Esophagus squamous epithelium (tissue), 5 donors: ENCODE data around the gene MSN. TPM values are rescaled to one million over a fixed set of nuclear protein-coding genes. Genes with fewer than 3 reads are reported as not detected.

Experiments
- DNase-seq: peaks from one replicate; lab custom pipeline; 2025; lab: John Stamatoyannopoulos, UW
- H3K27ac ChIP-seq, 4 donors: fragments of 200-600 bp; sonication (generic); one replicate each; pipeline ENCODE4 v1.5.1; 2016 to 2019; ENCODE audit warnings: mild to moderate bottlenecking in 1 of 4
- H3K27me3 ChIP-seq, 4 donors: fragments of 200-600 bp; sonication (generic); 1 replicate in 3 of 4; 2 replicates in 1 of 4; pipeline versions ENCODE4 v1.5.1 to v1.6.0; 2017 to 2021; ENCODE audit warnings: antibody characterized with exemption in 1 of 4
- H3K36me3 ChIP-seq, 3 donors: fragments of 200-600 bp; sonication (generic); one replicate each; pipeline ENCODE4 v1.5.1; 2016 to 2019
- H3K4me1 ChIP-seq, 3 donors: fragments of 200-600 bp; sonication (generic); one replicate each; pipeline ENCODE4 v1.5.1; 2017 to 2019
- H3K4me3 ChIP-seq, 4 donors: fragments of 200-600 bp; sonication (generic); 1 replicate in 3 of 4; 2 replicates in 1 of 4; pipeline ENCODE4 v1.5.1; 2016 to 2019; ENCODE audit warnings: mild to moderate bottlenecking in 2 of 4, moderate library complexity in 1 of 4
- H3K9me3 ChIP-seq, 3 donors: fragments of 200-600 bp; sonication (generic); one replicate each; pipeline ENCODE4 v1.5.1; 2016 to 2019
- POLR2A ChIP-seq, 4 donors: fragments of 450-650 bp; IDR thresholded peaks; one replicate each; pipeline ENCODE4 v1.6.1; 2017; ENCODE audit warnings: antibody characterized with exemption in 4 of 4, mild to moderate bottlenecking in 4 of 4, moderate library complexity in 3 of 4
- WGBS, 2 donors: methylation state at CpG; one replicate each; pipeline ENCODE4 v1.1.5; 2018; 5-methylcytosine and 5-hydroxymethylcytosine counted together
- intact Hi-C: fragments of 100-400 bp; cut with DNase I; formaldehyde crosslinking; loops from one replicate; pipeline ENCODE4 v1.15.0; 2022
- total RNA-seq, 4 donors: library from RNA; depleted of rRNA; stranded (reverse); fragments of >200 nt; gene quantifications; one replicate each; pipeline ENCODE4 v1.1.0, GENCODE V29; 2016
- TF ChIP-seq, protein P1 (sequence below), 6 experiments: fragments of 450-650 bp in 4 of 6; fragments of 200-600 bp in 2 of 6; sonication (generic) in 2 of 6; IDR thresholded peaks; one replicate each; pipeline ENCODE4 v1.5.1; 2016 to 2019; ENCODE audit warnings: antibody characterized with exemption in 6 of 6, mild to moderate bottlenecking in 4 of 6, moderate library complexity in 4 of 6
- donor health status: DM: yes; HTN: yes; CAD: no.

MSN gene
- total RNA-seq, 4 donors from 2014 or later, result 62.4 to 158 (median 133) TPM

DNA sequence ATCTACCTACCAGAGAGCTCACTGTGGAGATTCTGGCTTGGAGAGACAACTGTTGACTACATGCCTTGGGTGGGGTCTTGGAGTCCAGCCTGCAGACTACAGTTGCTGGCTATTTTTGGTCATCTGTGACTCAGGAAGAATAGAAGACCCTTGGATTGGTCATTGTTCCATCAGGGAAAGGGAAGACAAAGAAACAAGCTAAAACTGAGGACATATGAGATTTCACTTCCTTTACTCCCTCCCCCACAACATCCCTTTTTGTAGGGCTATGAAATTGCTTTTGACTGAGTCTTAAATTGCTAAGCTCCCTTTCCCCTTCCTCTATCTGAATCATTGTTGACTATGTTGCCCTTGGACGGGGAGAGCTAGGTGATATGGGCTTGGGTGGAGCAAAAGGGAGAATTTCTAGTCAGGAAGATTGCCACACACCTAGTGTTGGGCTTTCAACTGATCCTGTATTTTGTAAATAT, 11.7 kb downstream of the MSN start:
- Histone ChIP-seq H3K9me3 (no peaks in the 10 kb centered on the region), H3K4me3 (no peak overlapping the region), H3K27me3 (no peaks in the 10 kb centered on the region), H3K36me3 (no peaks in the 10 kb centered on the region), H3K27ac (peak overlapping the region; percentile 68 to 85 (median 82)), H3K4me1 (peaks cover 3 to 87% (median 49%) of the 10 kb centered on the region in 3 donors)
- intact Hi-C loops, result no loop called here
- 13 to 29% methylated on average over 1 of the region's 1 CpG for WGBS, 2 donors
- no peak for DNase-seq
- TF ChIP-seq, protein P1, sequence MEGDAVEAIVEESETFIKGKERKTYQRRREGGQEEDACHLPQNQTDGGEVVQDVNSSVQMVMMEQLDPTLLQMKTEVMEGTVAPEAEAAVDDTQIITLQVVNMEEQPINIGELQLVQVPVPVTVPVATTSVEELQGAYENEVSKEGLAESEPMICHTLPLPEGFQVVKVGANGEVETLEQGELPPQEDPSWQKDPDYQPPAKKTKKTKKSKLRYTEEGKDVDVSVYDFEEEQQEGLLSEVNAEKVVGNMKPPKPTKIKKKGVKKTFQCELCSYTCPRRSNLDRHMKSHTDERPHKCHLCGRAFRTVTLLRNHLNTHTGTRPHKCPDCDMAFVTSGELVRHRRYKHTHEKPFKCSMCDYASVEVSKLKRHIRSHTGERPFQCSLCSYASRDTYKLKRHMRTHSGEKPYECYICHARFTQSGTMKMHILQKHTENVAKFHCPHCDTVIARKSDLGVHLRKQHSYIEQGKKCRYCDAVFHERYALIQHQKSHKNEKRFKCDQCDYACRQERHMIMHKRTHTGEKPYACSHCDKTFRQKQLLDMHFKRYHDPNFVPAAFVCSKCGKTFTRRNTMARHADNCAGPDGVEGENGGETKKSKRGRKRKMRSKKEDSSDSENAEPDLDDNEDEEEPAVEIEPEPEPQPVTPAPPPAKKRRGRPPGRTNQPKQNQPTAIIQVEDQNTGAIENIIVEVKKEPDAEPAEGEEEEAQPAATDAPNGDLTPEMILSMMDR (IDR thresholded peaks at IDR 0.05), result no peak
- TF ChIP-seq POLR2A (IDR thresholded peaks at IDR 0.05), result no peak

DNA sequence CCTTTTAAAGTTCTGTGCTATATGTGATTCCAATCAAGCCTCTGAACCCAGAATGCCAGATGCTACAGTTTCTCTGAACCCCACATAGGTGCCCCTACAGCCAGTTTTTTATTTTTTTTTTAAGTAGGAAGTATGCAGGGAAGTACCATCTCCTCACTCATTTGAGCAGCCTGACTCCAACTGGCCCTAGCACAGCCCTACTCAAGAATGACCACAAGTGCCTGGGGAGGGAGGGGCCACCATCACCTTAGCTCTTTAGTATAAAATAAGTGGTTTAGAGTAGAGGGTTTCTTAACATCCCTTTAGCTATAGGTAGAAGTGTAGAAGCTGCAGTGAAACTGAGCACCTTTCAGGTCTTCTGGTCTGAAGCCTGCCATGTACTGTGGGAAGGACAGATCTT, 14.4 kb downstream of the MSN start:
- Histone ChIP-seq H3K4me1 (peaks cover 6 to 87% (median 46%) of the 10 kb centered on the region in 3 donors), H3K9me3 (no peaks in the 10 kb centered on the region), H3K27ac (no peak overlapping the region), H3K27me3 (no peaks in the 10 kb centered on the region), H3K36me3 (no peaks in the 10 kb centered on the region), H3K4me3 (no peak overlapping the region)
- TF ChIP-seq POLR2A (IDR thresholded peaks at IDR 0.05), result no peak
- TF ChIP-seq, protein P1 (IDR thresholded peaks at IDR 0.05), result no peak
- DNase-seq, result no peak
- intact Hi-C loops, result no loop called here

DNA sequence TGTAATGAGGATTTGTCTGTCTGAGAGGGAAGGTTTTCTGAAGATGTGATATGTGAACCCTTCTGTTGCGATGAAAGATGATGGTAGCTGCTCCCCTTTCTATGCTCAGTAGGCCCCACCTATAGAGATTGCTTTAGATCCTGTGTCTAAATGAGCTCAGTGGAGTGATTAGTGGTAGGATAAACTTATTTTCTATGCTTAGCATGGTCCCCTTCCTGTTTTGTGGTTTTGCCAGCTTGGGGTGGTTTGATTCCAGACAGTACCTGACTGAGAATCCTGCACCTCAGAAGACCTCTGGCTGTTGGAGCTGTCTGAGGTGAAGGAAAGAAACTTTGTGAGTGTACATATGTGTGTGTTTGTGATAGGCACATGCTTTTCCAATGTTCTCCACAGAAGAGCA, 17.7 kb downstream of the MSN start:
- H3K4me3 ChIP-seq, result no peak overlapping the region
- no peaks in the 10 kb centered on the region for H3K27me3 ChIP-seq
- DNase-seq, result no peak
- H3K9me3 ChIP-seq, result no peaks in the 10 kb centered on the region
- 91 to 100% methylated on average over 1 of the region's 1 CpG for WGBS, 2 donors
- H3K4me1 ChIP-seq, result peaks cover 6 to 87% (median 45%) of the 10 kb centered on the region in 3 donors
- no peaks in the 10 kb centered on the region for H3K36me3 ChIP-seq
- no peak for TF ChIP-seq POLR2A (IDR thresholded peaks at IDR 0.05)
- TF ChIP-seq, protein P1 (IDR thresholded peaks at IDR 0.05), result no peak
- no peak overlapping the region for H3K27ac ChIP-seq
- intact Hi-C loops, result no loop called here

DNA sequence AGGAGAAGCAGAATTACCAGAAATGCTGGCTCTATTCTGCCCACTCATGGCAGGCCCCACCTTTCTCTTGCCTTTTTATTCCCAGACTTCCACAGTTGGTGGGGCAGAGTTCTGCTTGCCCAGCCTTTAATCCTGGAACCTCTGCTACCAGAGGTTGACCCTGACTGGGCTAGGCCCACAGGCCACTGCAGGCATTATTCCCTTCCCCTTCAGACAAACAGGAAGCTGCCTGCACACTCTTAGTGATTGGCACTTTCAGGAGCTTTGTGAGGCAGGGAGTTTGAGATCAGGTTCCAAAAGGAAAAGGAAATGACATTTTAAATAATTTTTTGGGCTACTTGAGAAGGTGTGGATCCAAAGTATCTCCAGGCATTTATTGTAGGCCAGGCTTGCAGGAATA, 18.8 kb downstream of the MSN start:
- no peak overlapping the region for H3K4me3 ChIP-seq
- no peaks in the 10 kb centered on the region for H3K9me3 ChIP-seq
- TF ChIP-seq, protein P1 (IDR thresholded peaks at IDR 0.05), result no peak
- no peak for TF ChIP-seq POLR2A (IDR thresholded peaks at IDR 0.05)
- H3K27ac ChIP-seq, result peak overlapping the region; percentile 21 to 64 (median 33)
- intact Hi-C loops, result no loop called here
- no peaks in the 10 kb centered on the region for H3K27me3 ChIP-seq
- peaks cover 6 to 92% (median 52%) of the 10 kb centered on the region in 3 donors for H3K4me1 ChIP-seq
- DNase-seq, result no peak
- H3K36me3 ChIP-seq, result no peaks in the 10 kb centered on the region

DNA sequence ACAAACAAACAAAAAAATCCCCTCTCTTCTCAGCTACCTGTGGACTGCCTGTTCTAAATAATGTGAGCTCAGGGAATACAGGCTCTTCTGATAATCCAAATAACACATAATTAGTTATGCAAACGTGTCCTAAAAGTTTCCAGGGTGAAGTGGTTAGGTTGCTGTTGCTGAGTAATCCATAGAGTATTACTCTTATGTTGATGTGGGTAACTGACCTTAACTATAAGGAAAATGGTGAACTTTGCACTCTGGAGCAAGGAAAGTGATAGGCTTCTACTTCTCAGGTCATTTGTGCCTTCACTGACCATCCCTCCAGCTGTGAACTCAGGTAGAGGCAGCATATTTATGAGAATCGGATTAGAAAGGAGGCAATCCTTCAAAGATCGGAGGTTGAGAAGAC, 19.9 kb downstream of the MSN start:
- H3K9me3 ChIP-seq, result no peaks in the 10 kb centered on the region
- H3K36me3 ChIP-seq, result no peaks in the 10 kb centered on the region
- TF ChIP-seq, protein P1 (IDR thresholded peaks at IDR 0.05), result no peak
- TF ChIP-seq POLR2A (IDR thresholded peaks at IDR 0.05), result no peak
- no peak overlapping the region for H3K4me3 ChIP-seq
- no peak for DNase-seq
- H3K4me1 ChIP-seq, result peaks cover 6 to 94% (median 52%) of the 10 kb centered on the region in 3 donors
- peak overlapping the region in 3 of 4 donors; percentile 32 to 64 (median 47) for H3K27ac ChIP-seq
- H3K27me3 ChIP-seq, result no peaks in the 10 kb centered on the region
- 66 to 79% methylated on average over 3 of the region's 3 CpGs for WGBS, 2 donors
- intact Hi-C loops, result no loop called here
